NCI-H1417 treated with DMSO at 0.1 percent for 48 hours (cell line): ENCODE measurements around the gene USP49.

Experiments
- DNase-seq: peaks from one replicate; lab custom pipeline; 2025; lab: John Stamatoyannopoulos, UW

Gene USP49

DNA sequence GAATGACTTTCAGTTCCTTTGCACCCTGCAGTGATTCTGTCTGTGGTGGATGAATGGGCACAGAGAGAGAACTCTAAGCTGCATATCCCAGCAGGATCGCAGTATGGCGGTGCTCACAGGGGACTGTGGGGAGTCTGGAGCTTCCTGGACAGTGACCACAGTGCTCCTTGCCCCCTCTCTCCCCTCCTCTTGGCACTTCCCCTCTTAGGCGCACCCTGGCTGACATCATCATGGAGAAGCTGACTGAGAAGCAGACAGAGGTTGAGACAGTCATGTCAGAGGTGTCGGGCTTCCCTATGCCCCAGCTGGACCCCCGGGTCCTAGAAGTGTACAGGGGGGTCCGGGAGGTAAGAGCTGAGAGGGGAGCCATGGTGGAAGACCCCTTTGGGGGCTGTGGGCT is 34.7 kb upstream of the USP49 start:
- no peak for DNase-seq

DNA sequence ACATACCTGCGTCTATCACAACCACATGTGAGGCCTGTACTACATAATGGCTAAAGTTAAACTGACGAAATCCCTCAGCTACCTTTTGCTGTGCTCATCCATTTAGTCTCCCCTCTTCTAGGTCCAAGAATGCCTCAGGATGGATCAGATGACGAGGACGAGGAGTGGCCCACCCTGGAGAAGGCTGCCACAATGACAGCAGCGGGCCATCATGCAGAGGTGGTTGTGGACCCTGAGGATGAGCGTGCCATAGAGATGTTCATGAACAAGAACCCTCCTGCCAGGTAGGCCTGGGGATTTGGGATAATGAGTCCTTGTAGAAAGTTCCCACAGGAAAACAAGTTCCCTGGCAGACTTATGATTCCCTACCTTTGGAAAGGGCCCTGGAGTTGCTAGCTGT is 32.1 kb upstream of the USP49 start:
- DNase-seq, result no peak

DNA sequence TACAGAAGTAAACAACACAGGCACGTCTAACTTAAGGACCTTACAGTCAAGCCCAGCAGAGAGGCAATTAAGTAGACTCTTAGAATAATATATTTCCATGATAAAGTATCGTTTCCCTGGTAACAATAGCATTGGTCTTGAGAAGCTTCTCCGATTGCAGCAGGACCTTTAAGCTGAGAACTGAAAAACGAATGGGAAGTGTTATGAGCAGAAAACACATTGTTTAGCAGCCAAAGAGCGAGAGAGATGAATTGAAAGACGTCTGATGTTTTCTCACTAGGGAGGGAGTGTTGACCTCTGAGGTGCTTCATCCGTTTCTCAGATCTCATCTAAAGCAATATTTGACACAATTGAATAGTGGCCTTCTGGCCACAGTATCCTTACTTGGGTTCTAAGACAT is 27.0 kb upstream of the USP49 start:
- DNase-seq, result no peak

DNA sequence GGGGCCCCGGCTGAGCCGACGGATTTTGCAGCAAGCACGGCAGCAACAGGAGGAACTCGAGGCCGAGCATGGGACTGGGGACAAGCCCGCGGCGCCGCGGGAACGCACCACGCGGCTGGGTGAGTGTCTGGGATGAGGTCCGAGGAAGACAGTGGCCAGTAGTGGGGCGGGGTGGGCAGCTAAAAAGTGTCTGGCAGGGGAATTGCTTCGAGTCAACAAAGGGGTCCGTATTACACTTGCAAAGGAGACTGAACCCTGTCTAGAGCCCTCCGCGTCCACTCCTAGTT is 26.5 kb upstream of the USP49 start:
- no peak for DNase-seq

DNA sequence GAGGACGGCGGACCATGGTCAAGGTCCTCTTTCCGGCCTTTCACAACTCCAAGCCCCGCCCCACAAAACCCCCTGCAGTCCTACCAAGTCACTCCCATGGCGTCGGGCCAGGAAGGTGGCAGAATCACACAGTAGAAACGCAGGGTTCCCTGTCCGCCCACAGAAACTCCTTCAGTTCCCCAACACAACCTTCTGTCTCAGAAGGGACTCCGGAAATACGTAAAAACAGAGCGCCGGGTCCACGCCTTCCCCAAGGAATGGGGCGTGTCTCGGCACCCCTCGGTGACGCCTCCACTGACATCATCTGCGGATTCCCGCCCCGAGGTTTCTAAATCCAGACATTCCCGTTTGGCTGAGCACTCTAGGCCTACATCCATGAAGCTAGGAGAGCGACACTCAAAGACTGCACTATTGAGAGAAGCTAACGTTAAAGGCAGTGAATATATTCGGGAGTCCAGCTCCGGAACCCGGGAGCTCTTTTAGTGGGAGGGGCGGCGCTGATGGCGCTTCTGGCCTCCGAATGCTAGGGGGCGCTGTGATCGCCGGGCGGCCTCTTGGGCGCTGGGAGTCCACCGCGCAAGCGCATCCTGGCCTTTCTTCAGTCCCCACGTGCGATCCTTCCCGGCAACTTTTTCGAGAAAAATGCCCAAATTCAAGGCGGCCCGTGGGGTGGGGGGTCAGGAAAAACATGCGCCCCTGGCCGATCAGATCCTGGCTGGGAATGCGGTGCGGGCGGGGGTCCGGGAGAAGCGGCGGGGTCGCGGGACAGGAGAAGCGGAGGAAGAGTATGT is 25.9 kb upstream of the USP49 start, which contains the start of the genes BYSL and MED20:
TSS of gene BYSL (plus strand) at position 579 of the 791 bp plus-strand sequence. CDS start at position 643, 64 bp downstream.
TSS of gene MED20 (minus strand) at position 219 of the 791 bp plus-strand sequence. CDS start at position 98, 121 bp downstream.
- peak; percentile 64 for DNase-seq

DNA sequence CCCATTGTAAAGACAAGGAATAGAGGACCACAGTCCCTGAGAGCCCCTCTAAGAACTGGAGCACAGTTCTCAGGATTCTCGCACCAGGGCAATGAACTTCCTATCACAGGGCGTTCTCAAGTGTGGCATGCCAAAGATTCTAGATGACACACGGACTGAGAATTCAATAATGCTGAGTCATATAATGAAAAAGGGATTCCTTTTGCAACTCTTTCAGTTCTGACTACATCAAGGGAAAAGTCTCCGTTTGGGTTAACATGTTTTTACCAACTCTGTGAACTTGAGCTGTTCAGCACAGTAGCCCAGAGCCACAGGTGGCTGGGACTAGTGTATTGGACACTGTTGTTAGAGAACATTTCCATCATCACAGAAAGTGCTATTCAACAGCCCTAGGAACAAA is 22.4 kb upstream of the USP49 start:
- DNase-seq, result no peak

DNA sequence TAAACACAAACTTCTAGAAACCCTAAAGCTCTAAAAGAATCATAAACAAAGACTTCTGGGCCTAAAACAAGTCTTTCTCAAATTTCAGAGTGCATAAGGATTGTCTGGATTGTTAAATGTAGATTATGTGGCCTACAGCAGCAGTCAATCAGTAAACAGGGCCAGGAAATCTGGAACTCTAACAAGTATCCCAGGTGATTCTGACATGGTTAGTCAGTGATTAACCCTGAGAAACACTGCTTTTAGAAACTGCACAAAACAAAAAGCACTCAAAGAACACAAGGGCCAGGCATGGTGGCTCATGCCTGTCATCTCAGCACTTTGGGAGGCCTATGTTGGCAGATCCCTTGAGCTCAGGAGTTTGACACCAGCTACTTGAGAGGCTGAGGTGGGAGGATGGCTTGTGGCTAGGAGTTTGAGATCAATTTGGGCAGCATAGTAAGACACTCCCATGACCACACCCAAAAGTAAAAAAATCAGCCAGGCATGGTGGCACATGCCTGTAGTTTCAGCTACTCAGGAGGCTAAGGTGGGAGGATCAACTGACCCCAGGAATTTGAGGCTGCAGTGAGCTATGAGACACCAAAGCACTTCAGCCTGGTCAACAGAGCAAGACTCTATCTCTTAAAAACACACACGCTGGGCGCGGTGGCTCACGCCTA is 19.8 kb upstream of the USP49 start:
- DNase-seq, result no peak

DNA sequence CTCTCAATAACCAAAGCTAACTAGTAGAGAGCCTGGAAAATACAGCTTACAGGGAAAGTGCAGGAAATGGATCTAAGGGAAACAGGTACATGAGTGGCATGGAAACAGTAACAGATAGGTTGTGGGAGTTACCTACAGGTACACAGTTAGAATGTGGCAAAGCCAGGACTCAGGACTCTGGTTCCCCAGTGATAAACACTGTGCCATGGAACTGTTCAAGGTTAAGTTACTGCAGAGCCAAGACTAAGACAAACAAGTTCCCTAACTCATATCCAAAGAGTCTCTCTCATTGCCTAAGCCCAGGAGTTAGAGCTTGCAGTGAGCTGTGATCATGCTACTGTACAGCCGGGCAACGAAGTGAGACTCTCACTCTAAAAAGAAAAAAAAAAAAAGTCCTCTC is 19.2 kb upstream of the USP49 start:
- no peak for DNase-seq

DNA sequence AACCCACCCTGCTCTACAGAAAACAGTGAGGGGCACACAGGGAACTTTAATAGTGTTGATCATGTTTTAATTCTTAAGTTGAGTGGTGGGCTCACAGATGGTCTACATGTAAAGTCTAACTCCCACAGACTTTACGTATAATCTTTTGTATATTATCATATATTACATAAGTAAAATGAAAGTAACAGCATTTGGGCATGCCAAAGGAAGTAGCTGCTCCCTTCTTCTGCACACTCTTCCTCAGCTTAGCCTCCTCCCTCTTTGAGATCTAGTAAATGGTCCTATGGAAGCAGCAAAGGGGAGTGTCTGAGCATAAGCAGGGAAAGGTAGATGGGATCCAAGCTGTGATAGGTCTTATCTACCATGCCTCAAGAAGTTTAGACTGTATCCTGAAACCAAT is 14.6 kb upstream of the USP49 start:
- DNase-seq, result no peak

DNA sequence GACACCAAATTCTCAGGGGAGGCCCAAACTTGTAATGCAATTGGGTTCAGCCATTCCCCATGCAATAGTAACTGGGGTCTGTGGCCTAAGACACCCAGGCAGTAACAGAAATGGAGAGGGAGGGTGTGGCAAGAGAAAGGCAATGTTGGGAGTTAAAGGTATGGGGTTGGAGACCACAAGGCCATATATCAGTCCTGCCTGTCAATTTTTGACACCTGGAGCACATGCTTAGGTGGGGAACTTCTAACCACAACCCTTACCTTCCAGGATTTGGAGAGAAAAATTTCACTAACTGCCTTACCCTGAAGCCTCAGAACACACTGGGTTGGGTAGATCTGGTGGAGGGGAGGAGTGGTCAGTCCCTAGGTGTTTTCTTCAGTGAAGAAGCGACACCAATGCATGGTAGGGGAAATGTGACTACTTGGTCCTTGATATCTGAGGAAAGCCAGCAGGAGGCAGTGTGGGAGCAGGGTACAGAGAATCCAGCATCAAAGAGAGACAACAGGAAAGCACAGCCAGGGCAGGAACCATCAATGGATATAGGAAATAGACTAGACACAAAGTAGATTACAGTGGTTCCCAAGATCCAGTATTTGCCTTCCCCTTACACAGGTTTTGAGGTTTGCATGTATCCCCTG is 6.8 kb upstream of the USP49 start:
- no peak for DNase-seq

DNA sequence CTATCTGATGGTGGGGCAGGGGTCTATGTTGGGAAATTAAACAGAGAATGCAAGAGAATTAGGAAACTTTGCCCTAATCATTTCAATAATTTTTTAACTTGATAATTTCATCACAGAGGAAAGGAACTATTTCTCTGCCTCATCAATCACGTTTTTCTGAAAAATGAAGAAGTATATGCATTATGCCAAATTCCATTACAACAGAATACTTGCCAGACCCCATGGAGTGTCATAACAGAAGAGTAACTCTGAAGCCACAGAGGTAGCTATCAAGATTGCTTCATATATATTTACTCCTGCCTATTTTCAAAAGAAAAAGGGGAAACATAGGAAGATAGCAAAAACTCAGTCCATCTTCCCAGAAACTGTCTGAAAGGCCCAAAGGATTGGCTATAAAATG is 5.7 kb upstream of the USP49 start:
- DNase-seq, result no peak

DNA sequence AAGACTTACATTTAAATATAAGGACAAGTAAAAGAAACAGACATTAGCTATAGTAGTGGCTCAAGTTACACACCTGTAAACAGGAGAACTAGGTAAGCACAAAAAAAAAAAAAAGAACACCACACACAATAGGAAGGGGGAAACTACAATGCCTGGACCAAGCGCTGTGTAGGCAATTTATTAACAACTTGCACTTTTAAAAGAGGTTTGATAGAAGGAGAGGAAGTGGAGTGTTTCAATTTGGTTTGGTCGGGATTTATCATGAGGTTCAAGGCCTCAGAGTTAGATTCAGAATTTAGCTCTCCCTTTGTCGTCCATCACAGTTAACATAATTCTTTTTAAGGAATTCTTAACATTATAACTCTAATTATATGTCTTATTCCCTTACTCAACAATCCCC is 1.1 kb upstream of the USP49 start:
- DNase-seq, result no peak

DNA sequence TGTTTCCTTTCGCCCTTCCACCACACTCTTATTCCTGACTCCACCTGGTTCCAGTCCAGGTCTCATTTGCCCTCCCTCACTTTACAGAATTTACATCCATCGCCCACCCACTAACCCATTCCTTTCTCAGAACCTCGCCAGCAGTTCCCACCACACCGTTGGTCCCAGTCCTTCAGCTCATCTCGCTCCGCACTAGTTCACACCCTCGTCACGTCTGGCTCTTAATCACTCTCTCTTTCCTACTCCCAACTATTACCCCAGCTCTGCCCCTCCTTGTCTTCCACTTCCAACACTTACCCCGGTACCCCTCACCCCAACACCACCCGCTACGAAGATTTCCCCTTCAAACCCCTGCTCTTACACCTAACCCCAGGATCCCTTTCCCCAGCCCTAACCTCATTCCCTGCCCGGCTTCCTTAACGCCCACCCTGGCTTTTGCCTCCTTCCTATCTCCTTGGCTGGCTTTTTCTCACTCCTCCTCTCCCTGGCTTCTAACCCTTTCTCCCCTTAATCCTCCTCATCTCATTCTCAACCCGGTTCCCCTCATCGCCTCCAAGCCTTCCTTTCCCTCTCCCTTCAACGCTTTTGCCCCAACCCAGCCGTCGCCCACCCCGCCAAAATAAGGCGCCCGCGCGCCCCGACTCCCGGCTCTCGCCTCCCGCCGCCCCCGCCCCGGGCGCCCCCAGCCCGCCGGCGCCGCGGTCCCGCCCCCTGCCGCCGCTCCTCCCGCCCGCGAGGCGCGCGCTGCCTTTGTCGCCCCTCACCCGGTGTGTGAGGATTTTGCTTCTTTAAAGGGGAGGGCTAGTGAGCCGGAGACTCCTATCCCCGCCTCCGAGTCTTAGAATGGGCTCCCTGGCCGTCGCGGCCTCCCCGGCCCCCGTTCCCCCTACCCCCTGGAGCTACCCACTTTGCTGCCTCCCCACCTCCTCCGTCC is 542 bp downstream of the USP49 start:
- DNase-seq, result peak; percentile 77

DNA sequence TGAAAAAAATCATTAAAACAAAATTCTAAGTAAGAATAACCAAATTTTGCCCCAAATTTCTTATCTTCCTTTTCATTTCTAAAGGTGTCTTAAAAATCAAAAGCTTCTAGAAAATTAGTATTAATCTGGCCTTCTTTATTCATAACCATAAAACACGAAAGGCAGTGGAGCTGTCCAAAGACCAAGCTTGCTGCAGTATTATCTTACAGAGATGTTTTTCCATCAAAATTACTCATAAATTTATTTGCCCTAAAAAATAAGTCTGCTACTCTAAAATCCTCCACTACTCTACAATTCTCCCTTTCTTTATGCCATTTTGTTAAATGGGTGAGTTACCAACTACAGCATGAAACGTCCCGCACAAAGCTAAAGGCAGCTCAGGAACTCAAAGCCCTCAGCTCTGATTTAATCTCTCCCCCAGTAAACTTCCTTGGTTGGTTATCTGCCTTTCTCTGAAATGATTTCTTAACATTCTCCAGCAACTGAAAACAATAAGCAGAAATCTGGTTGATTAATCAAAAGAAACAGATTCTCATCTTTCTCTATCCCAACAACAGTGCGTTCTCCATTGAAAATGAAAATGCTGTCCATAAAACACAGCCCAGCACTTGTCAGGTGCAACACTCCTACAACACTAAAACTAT is 2.1 kb downstream of the USP49 start:
- no peak for DNase-seq

DNA sequence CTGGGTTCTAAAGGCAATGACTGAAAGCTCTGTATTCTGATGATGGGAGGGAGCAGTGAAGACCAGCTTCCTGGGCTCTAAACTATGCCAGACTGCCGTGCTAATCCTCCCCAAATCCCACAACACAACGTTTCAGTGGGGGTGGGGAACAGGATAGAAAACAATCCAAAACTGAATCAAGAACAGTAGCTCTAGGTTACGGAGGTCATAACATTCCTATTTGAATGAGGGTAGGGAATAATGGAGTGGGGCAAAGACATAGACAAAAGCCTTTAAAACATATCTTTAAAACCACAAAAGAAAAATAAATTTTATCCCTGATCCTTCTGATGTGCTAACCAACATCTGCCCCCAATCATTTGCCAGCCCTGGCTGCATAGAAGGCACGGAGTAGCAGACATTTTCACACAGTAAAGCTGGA is 7.8 kb downstream of the USP49 start:
- no peak for DNase-seq

DNA sequence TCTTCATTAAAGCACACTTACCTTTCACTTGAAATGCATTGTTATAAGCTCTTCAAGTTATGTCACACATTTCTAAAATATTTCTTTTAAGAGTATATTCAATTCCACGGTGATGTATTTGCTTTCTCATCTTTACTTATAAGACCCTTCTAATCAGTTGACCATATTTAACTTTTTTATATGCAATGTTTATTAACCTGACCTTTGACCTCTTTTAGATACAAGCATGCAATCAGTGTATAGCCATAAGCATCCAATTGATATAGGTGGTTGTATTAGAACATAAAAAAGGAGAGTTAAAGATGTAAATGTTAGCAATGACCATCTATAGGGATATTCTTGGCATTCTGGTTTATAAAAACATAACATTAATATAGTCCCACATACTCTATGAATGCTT is 9.2 kb downstream of the USP49 start:
- DNase-seq, result no peak

DNA sequence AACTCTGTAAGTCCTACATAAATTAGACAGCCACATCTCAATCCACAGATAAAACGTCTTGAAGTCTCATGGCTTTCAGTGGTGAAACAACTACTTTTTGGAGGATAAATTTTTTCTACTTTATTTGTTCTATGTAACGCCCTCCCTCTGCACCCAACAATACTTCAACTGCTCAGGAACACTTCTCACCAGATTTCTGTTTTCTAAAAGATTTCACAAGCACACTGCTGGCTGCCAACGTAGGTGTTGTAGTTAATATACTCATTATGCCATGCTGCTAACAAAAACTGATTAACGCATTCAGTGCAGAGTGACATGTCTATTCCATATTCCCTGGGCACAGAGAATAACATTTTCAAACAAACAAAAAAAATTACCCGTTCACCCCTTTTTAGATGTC is 10.2 kb downstream of the USP49 start:
- no peak for DNase-seq

DNA sequence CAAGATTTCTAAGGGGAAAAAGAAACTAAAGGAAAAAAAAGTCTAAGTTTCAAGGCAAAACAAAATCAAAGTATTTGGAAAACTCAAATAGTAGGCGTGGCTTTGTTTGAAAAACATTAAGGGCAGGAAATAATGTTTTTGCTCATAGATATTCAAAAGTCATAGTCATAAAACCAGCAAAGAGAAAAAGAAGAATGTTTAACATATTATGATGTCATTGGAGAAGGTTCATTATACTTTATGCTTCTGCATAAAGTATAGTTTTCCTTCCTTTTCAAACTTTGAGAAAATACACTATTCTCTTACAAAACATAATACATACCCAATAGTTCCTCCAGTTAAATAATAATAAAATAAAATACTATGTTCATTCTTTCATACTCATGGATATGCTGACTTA is 13.7 kb downstream of the USP49 start:
- DNase-seq, result no peak

DNA sequence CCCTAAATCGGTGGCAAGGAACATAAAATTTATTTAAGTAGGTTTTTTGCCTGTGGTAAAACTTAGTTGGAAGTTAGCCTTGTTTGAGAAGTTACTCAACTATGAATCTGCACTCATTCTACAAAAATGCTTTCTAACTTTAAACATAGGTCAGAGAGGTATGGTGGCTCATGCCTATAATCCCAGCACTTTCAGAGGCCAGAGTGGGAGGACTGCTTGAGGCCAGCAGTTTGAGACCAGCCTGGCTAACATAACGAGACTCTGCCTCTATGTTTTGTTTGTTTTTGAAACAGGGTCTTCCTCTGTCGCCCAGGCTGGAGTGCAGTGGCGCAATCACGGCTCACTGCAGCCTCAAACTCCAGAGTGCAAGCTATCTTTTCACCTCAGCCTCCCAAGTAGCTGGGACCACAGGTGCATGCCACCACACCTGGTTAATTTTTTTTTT is 16.2 kb downstream of the USP49 start:
- DNase-seq, result no peak

DNA sequence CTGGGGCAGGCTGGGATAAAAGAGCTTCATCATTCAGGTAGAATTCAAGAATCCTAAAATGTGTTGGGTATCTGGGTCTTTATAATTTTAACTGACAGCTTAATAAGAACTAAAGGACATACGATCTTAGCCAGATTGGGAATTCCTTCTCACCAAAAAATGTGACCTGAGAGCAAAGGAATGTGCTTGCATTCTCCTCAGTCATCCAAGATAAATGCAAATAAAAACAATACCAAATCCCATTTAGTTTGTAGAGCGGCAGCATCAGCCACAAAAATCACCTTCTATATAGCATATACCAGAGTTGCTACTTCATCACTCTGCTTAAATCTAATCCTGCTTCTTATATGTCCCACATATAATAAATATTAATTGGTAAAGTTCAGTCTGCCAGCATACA is 16.9 kb downstream of the USP49 start:
- DNase-seq, result no peak

DNA sequence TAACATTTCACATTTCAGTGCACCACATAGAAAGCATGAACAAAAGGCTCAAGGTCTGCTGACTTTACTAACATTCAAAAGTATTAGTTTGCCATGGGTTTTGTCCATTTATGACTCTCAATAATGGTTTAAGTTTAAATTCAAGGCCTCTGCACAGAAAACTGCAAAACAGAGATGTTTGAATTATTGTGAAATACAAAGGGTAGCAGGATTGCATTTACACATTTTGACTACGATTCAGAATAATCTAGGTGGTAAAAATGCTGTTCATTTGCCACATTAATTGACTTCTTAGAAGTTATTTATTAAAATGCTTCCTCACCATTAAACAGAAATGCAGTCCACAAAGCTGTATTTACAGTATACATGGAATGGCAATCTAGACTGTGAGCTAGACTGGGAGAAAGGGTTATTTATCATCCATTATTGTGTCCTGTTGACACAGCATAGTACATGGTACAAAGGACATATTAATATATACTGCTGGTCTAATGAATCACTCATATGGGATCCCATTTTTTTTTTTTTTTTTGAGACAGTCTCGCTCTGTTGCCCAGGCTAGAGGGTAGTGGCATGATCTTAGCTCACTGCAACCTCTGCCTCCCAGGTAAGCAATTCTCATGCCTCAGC is 18.0 kb downstream of the USP49 start:
- no peak for DNase-seq
